Panc1 (cell line): ENCODE results near the gene ZMAT3. TPM values are rescaled to one million over a fixed set of nuclear protein-coding genes. Genes with fewer than 3 reads are reported as not detected.

Experiments
- ATAC-seq: fragments of 200-7000 bp; cut with Tn5 transposase; 2 replicates; pipeline ENCODE4 v1.9.1; 2020; ENCODE audit warnings: mild to moderate bottlenecking, moderate library complexity
- BruUV-seq: library from RNA; stranded (reverse); fragments of 400-500 nt; replicated peaks from 2 replicates; lab custom pipeline; 2021; lab: Mats Ljungman, UMichigan
- CTCF ChIA-PET: fragments of 300-600 bp; sonication (Branson Sonifier 250); formaldehyde crosslinking; loops from one replicate; lab custom pipeline; 2022; ENCODE audit warnings: antibody characterized with exemption; lab: Charles Lee
- POLR2A ChIA-PET: fragments of 300-600 bp; sonication (Branson Sonifier 250); formaldehyde crosslinking; loops from one replicate; lab custom pipeline; 2022; ENCODE audit warnings: antibody characterized with exemption; lab: Charles Lee
- DNase-seq: peaks from one replicate; pipeline ENCODE4 v3.0.0-alpha.2; 2010; ENCODE audit warnings: low read depth, low spot score
- H3K27ac ChIP-seq: 2 replicates; pipeline ENCODE4 v1.5.1; 2011; ENCODE audit warnings: mild to moderate bottlenecking, low read length, inconsistent platforms
- H3K27me3 ChIP-seq: fragments of 200-500 bp; sonication (Bioruptor generic); 2 replicates; pipeline ENCODE4 v1.6.0; 2014; ENCODE audit warnings: low read length, inconsistent platforms; ENCODE audit not compliant: control insufficient read depth, insufficient read depth
- H3K36me3 ChIP-seq: fragments of 200-500 bp; sonication (Bioruptor generic); 2 replicates; pipeline ENCODE4 v1.5.1; 2014; ENCODE audit warnings: inconsistent platforms, mild to moderate bottlenecking, low read length, moderate library complexity; ENCODE audit not compliant: control insufficient read depth, insufficient read depth
- H3K4me1 ChIP-seq: 2 replicates; pipeline ENCODE4 v1.5.1; 2011; ENCODE audit warnings: inconsistent platforms, mild to moderate bottlenecking, low read length, moderate library complexity; ENCODE audit not compliant: control insufficient read depth, insufficient read depth
- H3K4me3 ChIP-seq, 2 experiments: 2 replicates each; pipeline ENCODE4 v1.5.1; 2011 to 2012; ENCODE audit warnings: low read depth in 2 of 2, low read length in 2 of 2, mild to moderate bottlenecking in 2 of 2, inconsistent platforms in 1 of 2, moderate library complexity in 1 of 2
- H3K9me3 ChIP-seq: fragments of 200-500 bp; sonication (Bioruptor generic); 2 replicates; pipeline ENCODE4 v1.5.1; 2014; ENCODE audit warnings: low read depth, mild to moderate bottlenecking, inconsistent platforms, low read length, moderate library complexity; ENCODE audit not compliant: control insufficient read depth, insufficient read depth
- POLR2AphosphoS5 ChIP-seq: IDR thresholded peaks from 2 replicates; pipeline ENCODE4 v1.6.1; 2012; ENCODE audit warnings: mild to moderate bottlenecking, low read depth, low read length, moderate library complexity
- SIN3A ChIP-seq: IDR thresholded peaks from 2 replicates; pipeline ENCODE4 v1.6.1; 2012; ENCODE audit warnings: low read depth, mild to moderate bottlenecking, low read length, moderate library complexity, borderline replicate concordance; ENCODE audit not compliant: insufficient read depth
- TCF7L2 ChIP-seq: IDR thresholded peaks from 2 replicates; pipeline ENCODE4 v1.6.1; 2011; ENCODE audit warnings: mild to moderate bottlenecking, low read depth, low read length, inconsistent platforms
- in situ Hi-C: cut with HindIII; loops from 2 replicates; pipeline ENCODE4 v1.10.0; 2016; ENCODE audit warnings: low sequenced_read_pairs, low pct_unique_long_range_greater_than_20kb
- intact Hi-C: fragments of 100-400 bp; cut with micrococcal nuclease; formaldehyde crosslinking; loops from one replicate; pipeline ENCODE4 v1.10.0; 2022; ENCODE audit not compliant: unreplicated experiment
- total RNA-seq: library from RNA; stranded (reverse); gene quantifications from one replicate; pipeline ENCODE4 v1.2.1, GENCODE V29; 2021; ENCODE audit not compliant: unreplicated experiment
- TF ChIP-seq, protein P1 (sequence below), 2 experiments: IDR thresholded peaks; 2 replicates each; pipeline ENCODE4 v1.6.1; 2011 to 2012; ENCODE audit warnings: low read depth in 2 of 2, control low read depth in 1 of 2, low read length in 1 of 2, mild to moderate bottlenecking in 1 of 2, moderate library complexity in 1 of 2; ENCODE audit not compliant: insufficient read depth in 1 of 2
- TF ChIP-seq, protein P2 (sequence below): fragments of 450-650 bp; IDR thresholded peaks from 2 replicates; pipeline ENCODE4 v1.5.1; 2017; ENCODE audit warnings: mild to moderate bottlenecking

The ZMAT3 gene
- total RNA-seq, 1 experiment from 2014 or later = 14.6 TPM

DNA sequence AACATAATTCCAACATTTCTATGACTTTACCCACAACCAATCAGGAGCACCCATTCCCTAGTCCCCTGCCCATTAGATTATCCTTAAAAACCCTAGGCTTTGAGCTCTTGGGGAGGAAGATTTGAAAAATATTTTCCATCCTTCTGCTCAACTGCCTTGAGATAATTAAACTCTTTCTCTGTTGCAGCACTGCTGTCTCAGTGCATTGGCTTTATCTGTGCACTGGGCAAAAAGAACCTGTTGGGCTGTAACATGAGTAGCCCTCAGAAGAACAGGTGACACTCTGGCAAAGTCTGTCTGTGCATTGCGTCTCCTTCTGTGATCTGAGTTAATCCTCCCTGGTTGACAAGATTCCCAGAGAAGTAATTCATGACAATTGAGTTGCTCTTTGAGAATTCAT is 83.9 kb downstream of the ZMAT3 start:
- intact Hi-C loops = no loop called here
- no peaks in the 10 kb centered on the region for H3K27me3 ChIP-seq
- H3K36me3 ChIP-seq = no peaks in the 10 kb centered on the region
- H3K4me1 ChIP-seq = no peaks in the 10 kb centered on the region
- ATAC-seq (no peak), DNase-seq (no peak)
- CTCF ChIA-PET = no interaction called here
- POLR2A ChIA-PET = no interaction called here
- BruUV-seq = no TSS peak
- TF ChIP-seq SIN3A (no peak), POLR2AphosphoS5 (no peak), TCF7L2 (no peak)
- TF ChIP-seq, protein P1, sequence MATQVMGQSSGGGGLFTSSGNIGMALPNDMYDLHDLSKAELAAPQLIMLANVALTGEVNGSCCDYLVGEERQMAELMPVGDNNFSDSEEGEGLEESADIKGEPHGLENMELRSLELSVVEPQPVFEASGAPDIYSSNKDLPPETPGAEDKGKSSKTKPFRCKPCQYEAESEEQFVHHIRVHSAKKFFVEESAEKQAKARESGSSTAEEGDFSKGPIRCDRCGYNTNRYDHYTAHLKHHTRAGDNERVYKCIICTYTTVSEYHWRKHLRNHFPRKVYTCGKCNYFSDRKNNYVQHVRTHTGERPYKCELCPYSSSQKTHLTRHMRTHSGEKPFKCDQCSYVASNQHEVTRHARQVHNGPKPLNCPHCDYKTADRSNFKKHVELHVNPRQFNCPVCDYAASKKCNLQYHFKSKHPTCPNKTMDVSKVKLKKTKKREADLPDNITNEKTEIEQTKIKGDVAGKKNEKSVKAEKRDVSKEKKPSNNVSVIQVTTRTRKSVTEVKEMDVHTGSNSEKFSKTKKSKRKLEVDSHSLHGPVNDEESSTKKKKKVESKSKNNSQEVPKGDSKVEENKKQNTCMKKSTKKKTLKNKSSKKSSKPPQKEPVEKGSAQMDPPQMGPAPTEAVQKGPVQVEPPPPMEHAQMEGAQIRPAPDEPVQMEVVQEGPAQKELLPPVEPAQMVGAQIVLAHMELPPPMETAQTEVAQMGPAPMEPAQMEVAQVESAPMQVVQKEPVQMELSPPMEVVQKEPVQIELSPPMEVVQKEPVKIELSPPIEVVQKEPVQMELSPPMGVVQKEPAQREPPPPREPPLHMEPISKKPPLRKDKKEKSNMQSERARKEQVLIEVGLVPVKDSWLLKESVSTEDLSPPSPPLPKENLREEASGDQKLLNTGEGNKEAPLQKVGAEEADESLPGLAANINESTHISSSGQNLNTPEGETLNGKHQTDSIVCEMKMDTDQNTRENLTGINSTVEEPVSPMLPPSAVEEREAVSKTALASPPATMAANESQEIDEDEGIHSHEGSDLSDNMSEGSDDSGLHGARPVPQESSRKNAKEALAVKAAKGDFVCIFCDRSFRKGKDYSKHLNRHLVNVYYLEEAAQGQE (IDR thresholded peaks at IDR 0.05; ENCODE audit: insufficient read depth in 1 of 2, low read depth in 2 of 2, low read length in 1 of 2) = no peak
- TF ChIP-seq, protein P2, sequence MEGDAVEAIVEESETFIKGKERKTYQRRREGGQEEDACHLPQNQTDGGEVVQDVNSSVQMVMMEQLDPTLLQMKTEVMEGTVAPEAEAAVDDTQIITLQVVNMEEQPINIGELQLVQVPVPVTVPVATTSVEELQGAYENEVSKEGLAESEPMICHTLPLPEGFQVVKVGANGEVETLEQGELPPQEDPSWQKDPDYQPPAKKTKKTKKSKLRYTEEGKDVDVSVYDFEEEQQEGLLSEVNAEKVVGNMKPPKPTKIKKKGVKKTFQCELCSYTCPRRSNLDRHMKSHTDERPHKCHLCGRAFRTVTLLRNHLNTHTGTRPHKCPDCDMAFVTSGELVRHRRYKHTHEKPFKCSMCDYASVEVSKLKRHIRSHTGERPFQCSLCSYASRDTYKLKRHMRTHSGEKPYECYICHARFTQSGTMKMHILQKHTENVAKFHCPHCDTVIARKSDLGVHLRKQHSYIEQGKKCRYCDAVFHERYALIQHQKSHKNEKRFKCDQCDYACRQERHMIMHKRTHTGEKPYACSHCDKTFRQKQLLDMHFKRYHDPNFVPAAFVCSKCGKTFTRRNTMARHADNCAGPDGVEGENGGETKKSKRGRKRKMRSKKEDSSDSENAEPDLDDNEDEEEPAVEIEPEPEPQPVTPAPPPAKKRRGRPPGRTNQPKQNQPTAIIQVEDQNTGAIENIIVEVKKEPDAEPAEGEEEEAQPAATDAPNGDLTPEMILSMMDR = no peak
- H3K4me3 ChIP-seq = no peak overlapping the region
- no peak overlapping the region for H3K27ac ChIP-seq
- peaks cover 2% of the 10 kb centered on the region; the same call in 1 of the 2 replicates for H3K9me3 ChIP-seq
- in situ Hi-C loops = no loop called here

- CTCF ChIA-PET = no interaction called here
- in situ Hi-C loops (no loop called here), intact Hi-C loops (no loop called here)
- Histone ChIP-seq H3K9me3 (peaks cover 2% of the 10 kb centered on the region; the same call in 1 of the 2 replicates), H3K4me1 (no peaks in the 10 kb centered on the region), H3K36me3 (no peaks in the 10 kb centered on the region), H3K4me3 (no peak overlapping the region), H3K27me3 (no peaks in the 10 kb centered on the region), H3K27ac (no peak overlapping the region)
- POLR2A ChIA-PET = no interaction called here
- BruUV-seq = no TSS peak
- TF ChIP-seq, protein P2 = no peak
- TF ChIP-seq SIN3A = no peak
- TF ChIP-seq TCF7L2 = no peak
- TF ChIP-seq, protein P1 (IDR thresholded peaks at IDR 0.05; ENCODE audit: insufficient read depth in 1 of 2, low read depth in 2 of 2, low read length in 1 of 2) = no peak
- no peak for TF ChIP-seq POLR2AphosphoS5
- no peak for ATAC-seq
- no peak for DNase-seq
Observed at GRCh38 chr3:178986456-178986855, 85.2 kb downstream of the ZMAT3 start.
